ENCODE measurements around the gene ZMIZ1. TPM values are rescaled to one million over a fixed set of nuclear protein-coding genes. Genes with fewer than 3 reads are reported as not detected.

The ZMIZ1 gene
- total RNA-seq, 1 experiment from 2014 or later, result 34.2 TPM

DNA sequence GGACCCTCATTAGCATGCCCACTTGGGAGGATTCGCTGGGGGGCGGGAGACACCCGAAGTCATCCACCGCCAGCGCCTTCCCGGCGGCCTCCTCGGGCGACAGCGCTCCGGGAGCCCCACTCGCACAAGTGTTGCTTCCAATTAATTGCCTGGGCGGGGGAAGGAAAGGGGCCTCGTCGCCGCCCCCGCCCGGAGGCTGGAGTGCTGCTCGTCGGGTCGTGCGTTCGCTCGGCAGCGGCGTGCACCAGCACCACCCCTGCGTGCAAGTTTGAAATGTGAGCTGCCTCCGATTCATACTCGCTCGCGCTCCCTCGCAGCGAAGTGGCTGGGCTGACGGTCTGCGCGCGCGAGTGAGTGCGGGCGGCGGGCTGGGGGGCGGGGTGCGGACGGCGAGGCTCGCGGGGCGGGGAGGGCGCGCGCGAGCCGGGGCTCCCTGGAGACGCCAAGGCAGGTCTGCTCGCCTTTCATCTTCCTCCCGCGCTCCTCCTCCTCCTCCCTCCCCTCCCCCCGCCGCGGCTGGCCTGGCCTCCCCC is 173.9 kb downstream of the ZMIZ1 start:
- ChIA-PET POLR2A (no interaction called here), CTCF (no interaction called here)
- no TSS peak for BruUV-seq (replicated peaks)
- no peak for DNase-seq (ENCODE audit: low read depth, low spot score)
- no peaks in the 10 kb centered on the region for H3K36me3 ChIP-seq (ENCODE audit: control insufficient read depth, insufficient read depth, low read length)
- no peak for TF ChIP-seq POLR2AphosphoS5 (IDR thresholded peaks at IDR 0.05; ENCODE audit: low read depth, low read length)
- TF ChIP-seq, protein P1, sequence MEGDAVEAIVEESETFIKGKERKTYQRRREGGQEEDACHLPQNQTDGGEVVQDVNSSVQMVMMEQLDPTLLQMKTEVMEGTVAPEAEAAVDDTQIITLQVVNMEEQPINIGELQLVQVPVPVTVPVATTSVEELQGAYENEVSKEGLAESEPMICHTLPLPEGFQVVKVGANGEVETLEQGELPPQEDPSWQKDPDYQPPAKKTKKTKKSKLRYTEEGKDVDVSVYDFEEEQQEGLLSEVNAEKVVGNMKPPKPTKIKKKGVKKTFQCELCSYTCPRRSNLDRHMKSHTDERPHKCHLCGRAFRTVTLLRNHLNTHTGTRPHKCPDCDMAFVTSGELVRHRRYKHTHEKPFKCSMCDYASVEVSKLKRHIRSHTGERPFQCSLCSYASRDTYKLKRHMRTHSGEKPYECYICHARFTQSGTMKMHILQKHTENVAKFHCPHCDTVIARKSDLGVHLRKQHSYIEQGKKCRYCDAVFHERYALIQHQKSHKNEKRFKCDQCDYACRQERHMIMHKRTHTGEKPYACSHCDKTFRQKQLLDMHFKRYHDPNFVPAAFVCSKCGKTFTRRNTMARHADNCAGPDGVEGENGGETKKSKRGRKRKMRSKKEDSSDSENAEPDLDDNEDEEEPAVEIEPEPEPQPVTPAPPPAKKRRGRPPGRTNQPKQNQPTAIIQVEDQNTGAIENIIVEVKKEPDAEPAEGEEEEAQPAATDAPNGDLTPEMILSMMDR (IDR thresholded peaks at IDR 0.05), result no peak
- intact Hi-C loops (cut with micrococcal nuclease; ENCODE audit: unreplicated experiment) (no loop called here), in situ Hi-C loops (cut with HindIII; ENCODE audit: low pct_unique_long_range_greater_than_20kb, low sequenced_read_pairs) (no loop called here)
- ATAC-seq, result no peak
- H3K27me3 ChIP-seq (ENCODE audit: control insufficient read depth, insufficient read depth, low read length), result no peaks in the 10 kb centered on the region
- no peaks in the 10 kb centered on the region for H3K9me3 ChIP-seq (ENCODE audit: control insufficient read depth, insufficient read depth, low read depth, low read length)
- H3K4me1 ChIP-seq (ENCODE audit: control insufficient read depth, insufficient read depth, low read length), result peaks cover 4% of the 10 kb centered on the region
- no peak overlapping the region; a peak in 1 of 4 replicates for H3K4me3 ChIP-seq (ENCODE audit: low read depth in 2 of 2, low read length in 2 of 2)
- H3K27ac ChIP-seq (ENCODE audit: low read length), result no peak overlapping the region

DNA sequence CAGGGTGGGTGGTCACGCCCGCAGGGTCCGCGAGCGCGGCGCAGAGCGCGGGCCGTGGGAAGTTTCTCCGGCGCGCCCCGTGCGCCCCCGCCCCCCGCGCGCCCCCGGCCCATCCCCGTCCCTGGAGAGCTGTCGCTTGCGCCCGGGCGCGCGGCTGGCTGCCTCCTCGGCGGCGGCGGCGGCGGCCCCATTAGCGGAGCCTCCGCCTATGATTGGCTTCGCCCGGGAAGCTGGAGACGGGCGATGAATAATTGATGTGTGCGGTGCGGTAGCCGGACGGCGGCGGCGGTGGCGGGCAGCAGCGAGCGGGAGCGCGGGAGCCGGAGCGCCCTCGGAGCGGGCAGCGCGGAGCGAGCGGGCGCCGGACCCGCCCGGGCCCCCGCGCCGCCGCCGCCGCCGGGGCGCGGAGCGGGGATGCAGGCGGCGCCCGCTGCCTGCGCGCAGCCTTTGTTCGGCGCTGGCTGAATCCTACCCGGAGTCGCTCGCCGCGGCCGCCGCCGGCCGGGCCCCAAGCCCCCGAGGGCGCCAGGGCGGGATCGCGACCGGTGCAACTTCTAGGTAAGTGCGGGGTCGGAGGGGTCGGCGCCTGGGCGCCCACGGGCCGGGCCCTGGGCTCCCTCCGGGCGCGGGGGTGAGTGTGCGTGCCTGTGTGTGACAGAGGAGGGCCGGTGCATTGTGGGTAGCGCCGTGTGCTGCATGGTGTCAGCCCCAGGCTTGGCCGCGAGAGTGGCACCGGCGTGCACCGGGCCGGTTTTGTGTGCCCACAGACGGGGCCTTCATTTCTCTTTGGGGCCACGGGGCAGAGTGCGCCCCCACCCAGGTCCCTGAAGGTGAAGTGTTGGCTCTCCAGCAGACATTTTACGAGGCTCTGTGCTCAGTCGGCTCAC is 174.7 kb downstream of the ZMIZ1 start:
- Histone ChIP-seq H3K36me3 (ENCODE audit: control insufficient read depth, insufficient read depth, low read length) (no peaks in the 10 kb centered on the region), H3K9me3 (ENCODE audit: control insufficient read depth, insufficient read depth, low read depth, low read length) (no peaks in the 10 kb centered on the region), H3K27me3 (ENCODE audit: control insufficient read depth, insufficient read depth, low read length) (no peaks in the 10 kb centered on the region), H3K4me3 (ENCODE audit: low read depth in 2 of 2, low read length in 2 of 2) (peak overlapping the region in 1 of 2 experiments; percentile 16; a peak in 1 of 4 replicates), H3K27ac (ENCODE audit: low read length) (no peak overlapping the region), H3K4me1 (ENCODE audit: control insufficient read depth, insufficient read depth, low read length) (peaks cover 4% of the 10 kb centered on the region)
- ChIA-PET CTCF (no interaction called here), POLR2A (no interaction called here)
- no TSS peak for BruUV-seq (replicated peaks)
- no peak for DNase-seq (ENCODE audit: low read depth, low spot score)
- intact Hi-C loops (cut with micrococcal nuclease; ENCODE audit: unreplicated experiment), result no loop called here
- in situ Hi-C loops (cut with HindIII; ENCODE audit: low pct_unique_long_range_greater_than_20kb, low sequenced_read_pairs), result no loop called here
- no peak for TF ChIP-seq TCF7L2 (IDR thresholded peaks at IDR 0.05; ENCODE audit: low read depth, low read length)
- no peak for TF ChIP-seq POLR2AphosphoS5 (IDR thresholded peaks at IDR 0.05; ENCODE audit: low read depth, low read length)
- TF ChIP-seq SIN3A (IDR thresholded peaks at IDR 0.05; ENCODE audit: borderline replicate concordance, insufficient read depth, low read depth, low read length), result no peak
- TF ChIP-seq, protein P2, sequence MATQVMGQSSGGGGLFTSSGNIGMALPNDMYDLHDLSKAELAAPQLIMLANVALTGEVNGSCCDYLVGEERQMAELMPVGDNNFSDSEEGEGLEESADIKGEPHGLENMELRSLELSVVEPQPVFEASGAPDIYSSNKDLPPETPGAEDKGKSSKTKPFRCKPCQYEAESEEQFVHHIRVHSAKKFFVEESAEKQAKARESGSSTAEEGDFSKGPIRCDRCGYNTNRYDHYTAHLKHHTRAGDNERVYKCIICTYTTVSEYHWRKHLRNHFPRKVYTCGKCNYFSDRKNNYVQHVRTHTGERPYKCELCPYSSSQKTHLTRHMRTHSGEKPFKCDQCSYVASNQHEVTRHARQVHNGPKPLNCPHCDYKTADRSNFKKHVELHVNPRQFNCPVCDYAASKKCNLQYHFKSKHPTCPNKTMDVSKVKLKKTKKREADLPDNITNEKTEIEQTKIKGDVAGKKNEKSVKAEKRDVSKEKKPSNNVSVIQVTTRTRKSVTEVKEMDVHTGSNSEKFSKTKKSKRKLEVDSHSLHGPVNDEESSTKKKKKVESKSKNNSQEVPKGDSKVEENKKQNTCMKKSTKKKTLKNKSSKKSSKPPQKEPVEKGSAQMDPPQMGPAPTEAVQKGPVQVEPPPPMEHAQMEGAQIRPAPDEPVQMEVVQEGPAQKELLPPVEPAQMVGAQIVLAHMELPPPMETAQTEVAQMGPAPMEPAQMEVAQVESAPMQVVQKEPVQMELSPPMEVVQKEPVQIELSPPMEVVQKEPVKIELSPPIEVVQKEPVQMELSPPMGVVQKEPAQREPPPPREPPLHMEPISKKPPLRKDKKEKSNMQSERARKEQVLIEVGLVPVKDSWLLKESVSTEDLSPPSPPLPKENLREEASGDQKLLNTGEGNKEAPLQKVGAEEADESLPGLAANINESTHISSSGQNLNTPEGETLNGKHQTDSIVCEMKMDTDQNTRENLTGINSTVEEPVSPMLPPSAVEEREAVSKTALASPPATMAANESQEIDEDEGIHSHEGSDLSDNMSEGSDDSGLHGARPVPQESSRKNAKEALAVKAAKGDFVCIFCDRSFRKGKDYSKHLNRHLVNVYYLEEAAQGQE (IDR thresholded peaks at IDR 0.05; ENCODE audit: insufficient read depth in 1 of 2, low read depth in 2 of 2, low read length in 1 of 2), result no peak
- TF ChIP-seq, protein P1 (IDR thresholded peaks at IDR 0.05), result no peak
- no peak for ATAC-seq
